Activated T-helper 1 cell treated with anti-CD3 and anti-CD28 coated beads, Interleukin-12 subunit alpha, Interleukin-12 subunit beta, Interleukin-2, Interleukin-4 antibody, amounts not matched to agents 30 ng/mL and 10 ng/mL and 1 ng/mL, durations not matched to agents 14 hours and 24 hours and 36 hours (primary cell): Measurements from ENCODE around the gene ELP5. TPM values are rescaled to one million over a fixed set of nuclear protein-coding genes. Genes with fewer than 3 reads are reported as not detected.
A peak's percentile ranks its signal among the peaks of the same experiment; 100 is the strongest.

ENCODE experiments used
- DNase-seq: peaks from one replicate; pipeline ENCODE4 v3.0.0; 2021; ENCODE audit warnings: low spot score
- H3K27ac Mint-ChIP-seq: one replicate; pipeline ENCODE4 v1.8.0; 2021; ENCODE audit warnings: mild to moderate bottlenecking, mixed read lengths
- H3K27me3 Mint-ChIP-seq: one replicate; pipeline ENCODE4 v1.8.0; 2022; ENCODE audit warnings: mild to moderate bottlenecking, moderate library complexity, mixed read lengths; ENCODE audit not compliant: insufficient read depth
- H3K36me3 Mint-ChIP-seq: one replicate; pipeline ENCODE4 v1.8.0; 2021; ENCODE audit warnings: low read depth, mixed read lengths
- H3K4me1 Mint-ChIP-seq: one replicate; pipeline ENCODE4 v1.8.0; 2021; ENCODE audit warnings: low read depth, mixed read lengths
- H3K4me3 Mint-ChIP-seq: one replicate; pipeline ENCODE4 v1.8.0; 2021; ENCODE audit warnings: mild to moderate bottlenecking, moderate library complexity, mixed read lengths
- H3K9me3 Mint-ChIP-seq: one replicate; pipeline ENCODE4 v1.8.0; 2021; ENCODE audit warnings: mixed read lengths
- intact Hi-C: fragments of 100-400 bp; cut with micrococcal nuclease; formaldehyde crosslinking; loops from one replicate; pipeline ENCODE4 v1.15.1; 2024
- total RNA-seq: library from RNA; stranded (reverse); gene quantifications from 2 replicates; pipeline ENCODE4 v1.2.3, GENCODE V29; 2022

ELP5 gene
- total RNA-seq, 1 donor from 2014 or later: 73.6 TPM

- H3K27ac Mint-ChIP-seq: no peak overlapping the region
- peaks cover 12% of the 10 kb centered on the region for H3K27me3 Mint-ChIP-seq
- peaks cover 30% of the 10 kb centered on the region for H3K36me3 Mint-ChIP-seq
- intact Hi-C loops: no loop called here
- H3K4me3 Mint-ChIP-seq: no peak overlapping the region
- peaks cover 32% of the 10 kb centered on the region for H3K4me1 Mint-ChIP-seq
- DNase-seq: no peak
- no peaks in the 10 kb centered on the region for H3K9me3 Mint-ChIP-seq
These were observed 6.9 kb downstream of the ELP5 start for GRCh38 chr17:7258731-7259554.

DNA sequence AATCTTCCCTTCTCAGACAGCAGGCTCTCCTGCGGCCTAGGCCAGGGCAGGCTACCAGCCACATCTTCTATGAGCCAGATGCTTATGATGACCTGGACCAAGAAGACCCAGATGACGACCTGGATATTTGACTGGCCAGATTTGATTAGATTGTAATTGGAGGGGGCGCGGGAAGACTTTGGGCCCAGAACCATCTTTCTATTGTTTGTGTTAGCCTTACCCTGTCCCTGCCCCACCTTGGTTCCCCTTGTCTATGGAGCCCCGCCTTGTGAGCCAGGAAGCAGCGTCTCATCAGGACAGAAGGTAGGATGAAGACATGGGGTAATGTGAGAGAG, 7.5 kb downstream of the ELP5 start:
- peaks cover 32% of the 10 kb centered on the region for H3K4me1 Mint-ChIP-seq
- no peak for DNase-seq
- H3K4me3 Mint-ChIP-seq: peak overlapping the region; percentile 28
- H3K36me3 Mint-ChIP-seq: peaks cover 25% of the 10 kb centered on the region
- H3K27ac Mint-ChIP-seq: no peak overlapping the region
- H3K9me3 Mint-ChIP-seq: no peaks in the 10 kb centered on the region
- intact Hi-C loops: no loop called here
- H3K27me3 Mint-ChIP-seq: peaks cover 17% of the 10 kb centered on the region

- Mint-ChIP-seq H3K27me3 (peaks cover 20% of the 10 kb centered on the region), H3K4me3 (no peak overlapping the region), H3K36me3 (peaks cover 20% of the 10 kb centered on the region), H3K9me3 (no peaks in the 10 kb centered on the region), H3K4me1 (peaks cover 32% of the 10 kb centered on the region), H3K27ac (no peak overlapping the region)
- DNase-seq: no peak
- intact Hi-C loops: no loop called here
These were observed 8.1 kb downstream of the ELP5 start for GRCh38 chr17:7260151-7260550.

DNA sequence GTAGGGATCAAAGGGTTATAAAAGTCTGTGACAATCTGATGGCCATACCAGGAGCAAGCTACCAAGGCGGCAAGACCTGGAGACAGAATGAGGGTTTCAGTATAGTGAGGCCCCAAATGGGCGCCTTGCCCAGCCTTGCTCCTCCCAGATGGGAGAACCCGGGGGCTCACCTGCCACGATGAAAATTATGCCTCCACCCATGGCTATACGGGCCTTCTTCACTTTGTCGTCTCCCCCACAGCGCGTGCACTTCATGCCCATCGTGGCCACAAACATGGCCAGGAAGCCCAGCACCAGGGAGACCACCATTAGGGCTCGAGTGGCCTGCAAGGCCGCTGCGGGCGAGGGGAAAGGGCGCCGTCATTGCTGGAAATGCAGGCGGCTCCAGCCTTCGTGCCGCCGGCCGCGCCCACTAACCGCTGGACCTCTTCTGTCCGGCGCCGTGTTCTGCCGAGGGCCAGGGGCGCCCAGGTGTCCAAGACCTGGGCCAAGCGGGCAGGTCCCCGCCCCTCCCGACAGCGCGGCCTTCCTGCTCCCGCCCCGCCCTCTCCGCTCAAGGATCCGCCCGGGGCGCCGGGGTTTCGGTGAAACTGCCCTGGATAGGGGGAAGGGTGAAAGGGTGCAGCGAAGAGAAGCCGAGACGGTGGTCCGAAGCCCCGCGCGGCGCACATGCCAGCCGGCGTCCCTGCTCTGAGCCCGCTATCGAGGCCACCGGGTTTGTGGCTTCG, 8.8 kb downstream of the ELP5 start:
- no peak for DNase-seq
- Mint-ChIP-seq H3K9me3 (no peaks in the 10 kb centered on the region), H3K4me1 (peaks cover 32% of the 10 kb centered on the region), H3K27me3 (peaks cover 20% of the 10 kb centered on the region), H3K36me3 (peaks cover 19% of the 10 kb centered on the region), H3K27ac (no peak overlapping the region), H3K4me3 (no peak overlapping the region)
- intact Hi-C loops: no loop called here

DNA sequence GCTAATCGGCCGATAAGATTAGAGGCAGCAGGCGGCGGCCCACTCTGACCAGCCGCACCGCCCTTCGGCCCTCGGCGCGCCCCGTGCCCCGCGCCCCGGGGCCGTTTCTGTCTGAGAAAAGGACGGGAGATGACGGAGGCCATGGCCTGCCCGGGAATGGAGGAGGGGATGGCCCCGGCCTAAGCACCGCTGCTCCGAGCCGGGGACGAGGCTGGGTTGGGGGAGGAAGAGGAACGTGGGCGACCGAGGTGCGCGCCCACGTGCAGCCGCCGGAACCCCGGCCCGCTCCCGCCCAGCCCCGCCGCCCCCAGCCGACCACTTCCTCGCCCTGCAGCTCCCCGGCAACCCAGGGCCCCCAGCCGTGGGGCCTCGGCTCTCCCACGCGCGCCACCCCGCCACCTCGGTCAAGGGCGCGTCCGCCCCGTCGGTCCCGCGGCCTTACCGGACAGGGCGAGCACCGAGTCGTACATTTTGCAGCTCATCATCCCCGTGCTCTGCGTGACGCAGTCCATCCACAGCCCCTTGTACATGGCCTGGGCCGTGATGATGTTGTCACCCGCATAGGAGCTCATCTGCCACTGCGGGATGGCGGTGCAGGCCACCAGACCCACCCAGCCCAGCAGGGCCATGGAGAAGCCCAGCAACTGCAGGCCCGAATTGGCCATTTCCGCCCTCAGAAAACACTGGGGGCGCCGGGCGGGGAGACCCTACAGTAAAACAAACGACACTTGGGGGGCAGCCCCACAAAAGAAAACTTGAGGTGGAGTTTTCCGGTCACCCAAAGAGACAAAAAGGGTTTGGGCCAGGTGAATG, 9.6 kb downstream of the ELP5 start:
- Mint-ChIP-seq H3K4me1 (peaks cover 32% of the 10 kb centered on the region), H3K4me3 (peak overlapping the region; percentile 56), H3K36me3 (peaks cover 15% of the 10 kb centered on the region), H3K27ac (no peak overlapping the region), H3K27me3 (peaks cover 20% of the 10 kb centered on the region), H3K9me3 (no peaks in the 10 kb centered on the region)
- intact Hi-C loops: loop anchor here (2.0 kb wide), 1 partner anchor 19 kb away; the partner anchor contains the start of gene SLC2A4
- DNase-seq: no peak

- DNase-seq: no peak
- H3K9me3 Mint-ChIP-seq: no peaks in the 10 kb centered on the region
- peak within 1 kb of the TSS; percentile 49 for H3K27ac Mint-ChIP-seq
- peaks cover 12% of the 10 kb centered on the region for H3K36me3 Mint-ChIP-seq
- H3K4me1 Mint-ChIP-seq: peaks cover 32% of the 10 kb centered on the region
- intact Hi-C loops: loop anchor here (2.0 kb wide), 1 partner anchor 18 kb away; the partner anchor contains the start of gene SLC2A4
- H3K4me3 Mint-ChIP-seq: peak within 1 kb of the TSS; percentile 73
- peaks cover 23% of the 10 kb centered on the region for H3K27me3 Mint-ChIP-seq
These were observed 10.3 kb downstream of the ELP5 start, which contains the start of gene CLDN7 for GRCh38 chr17:7262192-7262934. Gene CLDN7 (minus strand): TSS chr17:7262478. CDS start chr17:7262043, 435 bp downstream.

GRCh38 chr17:7262935-7263800, 11.2 kb downstream of the ELP5 start:
- no peaks in the 10 kb centered on the region for H3K9me3 Mint-ChIP-seq
- intact Hi-C loops: loop anchor here (2.0 kb wide), 1 partner anchor 18 kb away; the partner anchor contains the start of gene SLC2A4
- peaks cover 11% of the 10 kb centered on the region for H3K36me3 Mint-ChIP-seq
- peaks cover 32% of the 10 kb centered on the region for H3K4me1 Mint-ChIP-seq
- peaks cover 23% of the 10 kb centered on the region for H3K27me3 Mint-ChIP-seq
- peak overlapping the region; percentile 49 for H3K27ac Mint-ChIP-seq
- no peak for DNase-seq
- peak overlapping the region; percentile 73 for H3K4me3 Mint-ChIP-seq

DNA sequence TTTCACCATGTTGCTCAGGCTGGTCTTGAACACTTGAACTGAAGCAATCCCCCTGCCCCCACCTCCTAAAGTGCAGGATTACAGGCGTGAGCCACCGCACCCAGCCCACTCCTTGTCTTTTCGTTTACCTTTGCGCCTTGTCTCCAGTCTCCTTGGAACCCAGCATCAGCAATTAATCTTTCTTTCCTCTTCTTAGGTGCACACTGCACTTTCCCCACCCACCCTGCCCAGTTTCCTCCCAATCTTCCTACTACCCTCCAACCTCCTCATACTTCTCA, 11.7 kb downstream of the ELP5 start:
- Mint-ChIP-seq H3K4me3 (peak overlapping the region; percentile 73), H3K9me3 (no peaks in the 10 kb centered on the region), H3K4me1 (peaks cover 30% of the 10 kb centered on the region), H3K27me3 (peaks cover 23% of the 10 kb centered on the region), H3K36me3 (peaks cover 8% of the 10 kb centered on the region), H3K27ac (no peak overlapping the region)
- DNase-seq: no peak
- intact Hi-C loops: loop anchor here (2.0 kb wide), 1 partner anchor 17 kb away; the partner anchor contains the start of gene SLC2A4

DNA sequence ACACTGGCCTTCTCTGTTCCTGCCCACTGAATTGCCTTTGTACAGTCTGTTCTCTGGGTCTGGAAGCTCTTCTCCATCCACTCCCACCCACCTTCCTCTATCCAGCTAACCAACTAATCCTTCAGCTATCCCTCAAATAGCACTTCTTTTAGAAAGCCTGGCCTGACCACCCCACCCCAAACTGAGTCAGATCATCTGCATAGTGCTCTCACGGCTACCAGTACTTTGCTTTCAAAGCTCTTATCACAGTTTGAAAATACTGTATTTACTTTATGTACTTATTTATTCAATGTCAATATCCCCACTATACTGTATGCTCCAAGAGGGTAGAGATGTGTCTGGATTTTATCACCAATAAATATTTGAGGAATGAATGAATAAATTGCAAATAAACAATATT, 14.8 kb downstream of the ELP5 start:
- no peaks in the 10 kb centered on the region for H3K9me3 Mint-ChIP-seq
- no peak overlapping the region for H3K4me3 Mint-ChIP-seq
- intact Hi-C loops: no loop called here
- H3K4me1 Mint-ChIP-seq: peaks cover 19% of the 10 kb centered on the region
- DNase-seq: no peak
- no peaks in the 10 kb centered on the region for H3K36me3 Mint-ChIP-seq
- H3K27me3 Mint-ChIP-seq: peaks cover 23% of the 10 kb centered on the region
- H3K27ac Mint-ChIP-seq: no peak overlapping the region

DNA sequence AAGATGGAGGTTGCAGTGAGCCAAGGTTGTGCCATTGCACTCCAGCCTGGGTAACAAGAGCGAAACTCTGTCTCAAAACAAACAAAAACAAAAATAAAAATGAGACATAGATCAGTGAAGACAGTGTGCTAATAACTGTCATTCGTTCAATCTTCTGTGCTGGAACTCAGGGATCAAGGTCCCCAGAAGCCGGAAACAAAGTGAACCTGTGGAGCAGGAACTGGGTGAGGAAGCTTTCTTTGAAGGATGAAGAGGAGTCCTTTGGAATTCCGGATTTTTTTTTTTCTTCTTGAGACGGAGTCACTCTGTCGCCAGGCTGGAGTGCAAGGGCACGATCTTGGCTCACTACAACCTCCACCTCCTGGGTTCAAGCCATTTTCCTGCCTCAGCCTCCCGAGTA, 27.4 kb downstream of the ELP5 start:
- peaks cover 2% of the 10 kb centered on the region for H3K36me3 Mint-ChIP-seq
- H3K4me3 Mint-ChIP-seq: no peak overlapping the region
- no peak for DNase-seq
- peaks cover 30% of the 10 kb centered on the region for H3K27me3 Mint-ChIP-seq
- H3K27ac Mint-ChIP-seq: no peak overlapping the region
- intact Hi-C loops: no loop called here
- no peaks in the 10 kb centered on the region for H3K9me3 Mint-ChIP-seq
- H3K4me1 Mint-ChIP-seq: peaks cover 16% of the 10 kb centered on the region

DNA sequence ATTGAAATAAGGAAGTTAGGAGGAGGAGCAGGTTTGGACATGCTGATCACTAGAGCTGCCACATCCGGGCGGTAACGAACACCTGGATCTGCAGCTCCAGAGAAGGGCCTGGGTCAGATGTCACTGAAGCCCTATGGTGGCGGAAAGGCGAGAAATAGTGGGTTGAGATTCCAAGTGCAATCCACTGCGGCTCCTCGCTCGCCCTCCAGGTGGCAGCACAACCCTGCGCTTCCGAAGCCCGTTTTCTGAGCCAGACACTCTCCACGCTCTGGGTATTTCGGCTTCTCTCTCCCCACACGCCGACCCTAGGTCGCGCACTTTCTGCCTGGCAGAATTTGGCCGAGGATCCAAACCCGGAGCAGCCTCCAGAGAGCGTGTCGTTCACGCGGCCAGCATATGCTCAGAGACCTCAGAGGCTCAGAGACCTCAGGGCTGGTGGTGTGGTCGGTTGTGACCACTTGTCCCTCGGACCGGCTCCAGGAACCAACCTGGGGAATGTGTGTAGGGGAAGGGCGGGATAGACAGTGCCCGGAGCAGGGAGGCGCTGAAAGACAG, 28.6 kb downstream of the ELP5 start:
- intact Hi-C loops: loop anchor here (1.0 to 2.0 kb wide), 8 partner anchors 16 to 124 kb away; partner anchors contain the start of genes ACAP1, CLDN7, EIF5A and PHF23
- peak overlapping the region; percentile 79 for H3K4me3 Mint-ChIP-seq
- peaks cover 16% of the 10 kb centered on the region for H3K4me1 Mint-ChIP-seq
- peak overlapping the region; percentile 25 for H3K27ac Mint-ChIP-seq
- peaks cover 32% of the 10 kb centered on the region for H3K27me3 Mint-ChIP-seq
- peak; percentile 69 for DNase-seq
- H3K36me3 Mint-ChIP-seq: peaks cover 2% of the 10 kb centered on the region
- no peaks in the 10 kb centered on the region for H3K9me3 Mint-ChIP-seq
